HUES48 (cell line): Measurements from ENCODE around the gene BNC2.

Experiments
- H3K27ac ChIP-seq: one replicate; pipeline ENCODE4 v1.7.0; 2013; ENCODE audit warnings: low read depth, low read length, inconsistent platforms
- H3K27me3 ChIP-seq: 2 replicates; pipeline ENCODE4 v1.6.1; 2013; ENCODE audit warnings: mild to moderate bottlenecking, low read length; ENCODE audit not compliant: control insufficient read depth, insufficient read depth
- H3K36me3 ChIP-seq: 2 replicates; pipeline ENCODE4 v1.6.1; 2013; ENCODE audit warnings: low read length; ENCODE audit not compliant: control insufficient read depth, insufficient read depth
- H3K4me1 ChIP-seq: 2 replicates; pipeline ENCODE4 v1.6.1; 2013; ENCODE audit warnings: mild to moderate bottlenecking, low read length; ENCODE audit not compliant: control insufficient read depth, insufficient read depth
- H3K4me3 ChIP-seq: 2 replicates; pipeline ENCODE4 v1.5.1; 2013; ENCODE audit warnings: mild to moderate bottlenecking, low read depth, low read length
- H3K9ac ChIP-seq: 2 replicates; pipeline ENCODE4 v1.6.1; 2013; ENCODE audit warnings: mild to moderate bottlenecking, low read depth, low read length, moderate library complexity
- H3K9me3 ChIP-seq: 2 replicates; pipeline ENCODE4 v1.6.1; 2013; ENCODE audit warnings: low read length; ENCODE audit not compliant: control insufficient read depth, insufficient read depth

The BNC2 gene

GRCh38 chr9:16418721-16419120 lies 451.7 kb downstream of the BNC2 start:
- Histone ChIP-seq H3K36me3 (peaks cover 15% of the 10 kb centered on the region), H3K27me3 (no peaks in the 10 kb centered on the region), H3K9ac (no peak overlapping the region), H3K4me1 (peaks cover 32% of the 10 kb centered on the region), H3K27ac (no peak overlapping the region), H3K9me3 (no peaks in the 10 kb centered on the region; the same call in 1 of the 2 replicates), H3K4me3 (no peak overlapping the region)

GRCh38 chr9:16417749-16418148 lies 452.7 kb downstream of the BNC2 start:
- Histone ChIP-seq H3K27ac (peak overlapping the region; percentile 6), H3K9me3 (no peaks in the 10 kb centered on the region; the same call in 1 of the 2 replicates), H3K27me3 (no peaks in the 10 kb centered on the region), H3K36me3 (peaks cover 15% of the 10 kb centered on the region), H3K4me1 (peaks cover 32% of the 10 kb centered on the region), H3K4me3 (no peak overlapping the region), H3K9ac (no peak overlapping the region)

GRCh38 chr9:16417161-16417560 lies 453.3 kb downstream of the BNC2 start:
- peak overlapping the region; percentile 6 for H3K27ac ChIP-seq
- peaks cover 32% of the 10 kb centered on the region for H3K4me1 ChIP-seq
- H3K9me3 ChIP-seq = no peaks in the 10 kb centered on the region; the same call in 1 of the 2 replicates
- no peak overlapping the region for H3K4me3 ChIP-seq
- no peaks in the 10 kb centered on the region for H3K27me3 ChIP-seq
- H3K36me3 ChIP-seq = peaks cover 15% of the 10 kb centered on the region
- no peak overlapping the region for H3K9ac ChIP-seq

- Histone ChIP-seq H3K36me3 (peaks cover 15% of the 10 kb centered on the region), H3K9me3 (no peaks in the 10 kb centered on the region; the same call in 1 of the 2 replicates), H3K27ac (no peak overlapping the region), H3K9ac (no peak overlapping the region), H3K4me1 (peaks cover 18% of the 10 kb centered on the region; the same call in 1 of the 2 replicates), H3K4me3 (no peak overlapping the region), H3K27me3 (no peaks in the 10 kb centered on the region)
These were observed 456.0 kb downstream of the BNC2 start for GRCh38 chr9:16414451-16414850.

GRCh38 chr9:16413509-16414016 lies 456.9 kb downstream of the BNC2 start:
- Histone ChIP-seq H3K9ac (no peak overlapping the region), H3K9me3 (no peaks in the 10 kb centered on the region; the same call in 1 of the 2 replicates), H3K4me1 (peaks cover 18% of the 10 kb centered on the region; the same call in 1 of the 2 replicates), H3K27me3 (no peaks in the 10 kb centered on the region), H3K27ac (no peak overlapping the region), H3K4me3 (no peak overlapping the region), H3K36me3 (peaks cover 6% of the 10 kb centered on the region)

GRCh38 chr9:16412740-16413139 lies 457.7 kb downstream of the BNC2 start:
- Histone ChIP-seq H3K27ac (no peak overlapping the region), H3K4me1 (peaks cover 18% of the 10 kb centered on the region; the same call in 1 of the 2 replicates), H3K9me3 (no peaks in the 10 kb centered on the region; the same call in 1 of the 2 replicates), H3K4me3 (no peak overlapping the region), H3K9ac (no peak overlapping the region), H3K27me3 (no peaks in the 10 kb centered on the region), H3K36me3 (no peaks in the 10 kb centered on the region)

GRCh38 chr9:16411311-16411710 lies 459.2 kb downstream of the BNC2 start:
- Histone ChIP-seq H3K4me1 (0 out of 2 replicates have a peak, but pooled peaks cover 4% of the 10 kb centered on the region), H3K4me3 (no peak overlapping the region), H3K9me3 (no peaks in the 10 kb centered on the region), H3K36me3 (no peaks in the 10 kb centered on the region), H3K27ac (no peak overlapping the region), H3K9ac (no peak overlapping the region), H3K27me3 (no peaks in the 10 kb centered on the region)

- Histone ChIP-seq H3K9ac (no peak overlapping the region), H3K27me3 (no peaks in the 10 kb centered on the region), H3K36me3 (no peaks in the 10 kb centered on the region), H3K9me3 (no peaks in the 10 kb centered on the region), H3K4me1 (0 out of 2 replicates have a peak, but pooled peaks cover 4% of the 10 kb centered on the region), H3K4me3 (no peak overlapping the region), H3K27ac (no peak overlapping the region)
These were observed 459.7 kb downstream of the BNC2 start for GRCh38 chr9:16410601-16411280.

- no peak overlapping the region for H3K4me3 ChIP-seq
These were observed 462.9 kb downstream of the BNC2 start for GRCh38 chr9:16407617-16408016.

GRCh38 chr9:16406526-16407225 lies 463.8 kb downstream of the BNC2 start:
- H3K27me3 ChIP-seq = no peaks in the 10 kb centered on the region
- no peaks in the 10 kb centered on the region for H3K9me3 ChIP-seq
- no peaks in the 10 kb centered on the region for H3K4me1 ChIP-seq
- H3K36me3 ChIP-seq = no peaks in the 10 kb centered on the region
- H3K4me3 ChIP-seq = no peak overlapping the region
- H3K27ac ChIP-seq = no peak overlapping the region
- no peak overlapping the region for H3K9ac ChIP-seq

More at GRCh38 chr9:16407617-16408016, 462.9 kb downstream of the BNC2 start:
- Histone ChIP-seq H3K27me3 (no peaks in the 10 kb centered on the region), H3K27ac (no peak overlapping the region), H3K9me3 (no peaks in the 10 kb centered on the region), H3K9ac (no peak overlapping the region), H3K4me1 (no peaks in the 10 kb centered on the region), H3K36me3 (no peaks in the 10 kb centered on the region)

GRCh38 chr9:16405421-16405820 lies 465.0 kb downstream of the BNC2 start:
- H3K36me3 ChIP-seq = no peaks in the 10 kb centered on the region
- H3K27ac ChIP-seq = no peak overlapping the region
- H3K9me3 ChIP-seq = no peaks in the 10 kb centered on the region
- no peaks in the 10 kb centered on the region for H3K27me3 ChIP-seq
- no peak overlapping the region for H3K9ac ChIP-seq
- no peak overlapping the region for H3K4me3 ChIP-seq
- no peaks in the 10 kb centered on the region for H3K4me1 ChIP-seq
